ENCODE results near the gene FAM83F. TPM values are rescaled to one million over a fixed set of nuclear protein-coding genes. Genes with fewer than 3 reads are reported as not detected.

FAM83F gene
- total RNA-seq, 1 donor from 2014 or later = 1.1 TPM

- no peak overlapping the region for H3K27ac Mint-ChIP-seq (ENCODE audit: unreplicated experiment)
- no peaks in the 10 kb centered on the region for H3K36me3 Mint-ChIP-seq (ENCODE audit: unreplicated experiment)
- H3K9me3 Mint-ChIP-seq (ENCODE audit: unreplicated experiment) = no peaks in the 10 kb centered on the region
- no peak for DNase-seq
- TF ChIP-seq, protein P1, sequence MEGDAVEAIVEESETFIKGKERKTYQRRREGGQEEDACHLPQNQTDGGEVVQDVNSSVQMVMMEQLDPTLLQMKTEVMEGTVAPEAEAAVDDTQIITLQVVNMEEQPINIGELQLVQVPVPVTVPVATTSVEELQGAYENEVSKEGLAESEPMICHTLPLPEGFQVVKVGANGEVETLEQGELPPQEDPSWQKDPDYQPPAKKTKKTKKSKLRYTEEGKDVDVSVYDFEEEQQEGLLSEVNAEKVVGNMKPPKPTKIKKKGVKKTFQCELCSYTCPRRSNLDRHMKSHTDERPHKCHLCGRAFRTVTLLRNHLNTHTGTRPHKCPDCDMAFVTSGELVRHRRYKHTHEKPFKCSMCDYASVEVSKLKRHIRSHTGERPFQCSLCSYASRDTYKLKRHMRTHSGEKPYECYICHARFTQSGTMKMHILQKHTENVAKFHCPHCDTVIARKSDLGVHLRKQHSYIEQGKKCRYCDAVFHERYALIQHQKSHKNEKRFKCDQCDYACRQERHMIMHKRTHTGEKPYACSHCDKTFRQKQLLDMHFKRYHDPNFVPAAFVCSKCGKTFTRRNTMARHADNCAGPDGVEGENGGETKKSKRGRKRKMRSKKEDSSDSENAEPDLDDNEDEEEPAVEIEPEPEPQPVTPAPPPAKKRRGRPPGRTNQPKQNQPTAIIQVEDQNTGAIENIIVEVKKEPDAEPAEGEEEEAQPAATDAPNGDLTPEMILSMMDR (IDR thresholded peaks at IDR 0.05; ENCODE audit: partially characterized antibody, unreplicated experiment) = no peak
- no peaks in the 10 kb centered on the region for H3K27me3 Mint-ChIP-seq (ENCODE audit: unreplicated experiment)
- H3K4me3 Mint-ChIP-seq (ENCODE audit: unreplicated experiment) = no peak overlapping the region
- no peaks in the 10 kb centered on the region for H3K4me1 Mint-ChIP-seq (ENCODE audit: low read depth, unreplicated experiment)
Measured at GRCh38 chr22:40084246-40084645, 89.5 kb downstream of the FAM83F start.

GRCh38 chr22:40088818-40089217 lies 94.1 kb downstream of the FAM83F start:
- DNase-seq = no peak
- no peak overlapping the region for H3K27ac Mint-ChIP-seq (ENCODE audit: unreplicated experiment)
- TF ChIP-seq, protein P1 (IDR thresholded peaks at IDR 0.05; ENCODE audit: partially characterized antibody, unreplicated experiment) = no peak
- H3K4me3 Mint-ChIP-seq (ENCODE audit: unreplicated experiment) = no peak overlapping the region
- H3K4me1 Mint-ChIP-seq (ENCODE audit: low read depth, unreplicated experiment) = no peaks in the 10 kb centered on the region
- H3K9me3 Mint-ChIP-seq (ENCODE audit: unreplicated experiment) = no peaks in the 10 kb centered on the region
- no peaks in the 10 kb centered on the region for H3K36me3 Mint-ChIP-seq (ENCODE audit: unreplicated experiment)
- no peaks in the 10 kb centered on the region for H3K27me3 Mint-ChIP-seq (ENCODE audit: unreplicated experiment)

Other genes with a start within 250 kb of the FAM83F start
- not detected for gene ENTHD1, start 101.2 kb upstream of the FAM83F start, total RNA-seq (ENCODE audit: unreplicated experiment)
- not detected for gene GRAP2, start 93.9 kb upstream of the FAM83F start, total RNA-seq (ENCODE audit: unreplicated experiment)
- not detected for gene TMA7B, start 34.6 kb upstream of the FAM83F start, total RNA-seq (ENCODE audit: unreplicated experiment)
- gene TNRC6B, start 183.0 kb downstream of the FAM83F start, total RNA-seq (ENCODE audit: unreplicated experiment) = 62.0 TPM